Measurements from ENCODE around the gene MUSTN1. TPM values are rescaled to one million over a fixed set of nuclear protein-coding genes. Genes with fewer than 3 reads are reported as not detected.

Gene MUSTN1
- total RNA-seq, 2 experiments from 2014 or later, result 0.28 to 1.7 TPM

DNA sequence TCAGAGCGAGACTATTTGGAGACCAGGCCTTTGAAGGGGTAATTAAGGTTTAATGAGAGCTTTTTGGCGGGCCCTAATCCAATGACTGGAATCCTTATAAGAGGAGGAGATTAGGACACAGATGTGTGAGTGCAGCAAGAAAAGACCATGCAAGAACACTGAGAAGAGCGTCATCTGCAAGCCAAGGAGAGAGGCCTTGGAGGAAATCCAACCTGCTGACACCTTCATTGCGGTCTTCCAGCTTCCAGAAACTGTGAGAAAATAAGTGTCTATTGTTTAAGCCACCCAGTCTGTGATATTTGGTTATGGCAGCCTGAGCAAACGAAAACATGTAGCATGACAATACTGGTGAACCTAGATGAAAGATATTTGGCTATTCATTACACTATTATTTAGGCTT, 23.0 kb upstream of the MUSTN1 start:
- no peaks in the 10 kb centered on the region for H3K36me3 ChIP-seq (ENCODE audit: insufficient read depth, low read length)
- H3K4me3 ChIP-seq (ENCODE audit: low read depth, low read length, poor library complexity, severe bottlenecking), result no peak overlapping the region
- no peaks in the 10 kb centered on the region for H3K9me2 ChIP-seq (ENCODE audit: insufficient read depth, low read length)
- H3K4me1 ChIP-seq (ENCODE audit: insufficient read depth, low read length, poor library complexity, severe bottlenecking), result no peaks in the 10 kb centered on the region
- no peak overlapping the region for H3K4me2 ChIP-seq (ENCODE audit: low read length)
- no peaks in the 10 kb centered on the region for H4K20me1 ChIP-seq (ENCODE audit: insufficient read depth, low read length)
- no peaks in the 10 kb centered on the region for H3K79me2 ChIP-seq (ENCODE audit: insufficient read depth, low read depth, low read length)
- DNase-seq (ENCODE audit: low spot score), result no peak
- intact Hi-C loops (cut with micrococcal nuclease; ENCODE audit: unreplicated experiment), result no loop called here
- no peak overlapping the region for H3K27ac ChIP-seq (ENCODE audit: low read depth, low read length, poor library complexity, severe bottlenecking)
- TF ChIP-seq EZH2phosphoT487 (IDR thresholded peaks at IDR 0.05; ENCODE audit: borderline replicate concordance, low read depth, low read length), result no peak
- TF ChIP-seq, protein P1, sequence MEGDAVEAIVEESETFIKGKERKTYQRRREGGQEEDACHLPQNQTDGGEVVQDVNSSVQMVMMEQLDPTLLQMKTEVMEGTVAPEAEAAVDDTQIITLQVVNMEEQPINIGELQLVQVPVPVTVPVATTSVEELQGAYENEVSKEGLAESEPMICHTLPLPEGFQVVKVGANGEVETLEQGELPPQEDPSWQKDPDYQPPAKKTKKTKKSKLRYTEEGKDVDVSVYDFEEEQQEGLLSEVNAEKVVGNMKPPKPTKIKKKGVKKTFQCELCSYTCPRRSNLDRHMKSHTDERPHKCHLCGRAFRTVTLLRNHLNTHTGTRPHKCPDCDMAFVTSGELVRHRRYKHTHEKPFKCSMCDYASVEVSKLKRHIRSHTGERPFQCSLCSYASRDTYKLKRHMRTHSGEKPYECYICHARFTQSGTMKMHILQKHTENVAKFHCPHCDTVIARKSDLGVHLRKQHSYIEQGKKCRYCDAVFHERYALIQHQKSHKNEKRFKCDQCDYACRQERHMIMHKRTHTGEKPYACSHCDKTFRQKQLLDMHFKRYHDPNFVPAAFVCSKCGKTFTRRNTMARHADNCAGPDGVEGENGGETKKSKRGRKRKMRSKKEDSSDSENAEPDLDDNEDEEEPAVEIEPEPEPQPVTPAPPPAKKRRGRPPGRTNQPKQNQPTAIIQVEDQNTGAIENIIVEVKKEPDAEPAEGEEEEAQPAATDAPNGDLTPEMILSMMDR (conservative IDR thresholded peaks at IDR 0.05; ENCODE audit: low read length), result no peak
- no TSS peak for BruUV-seq (replicated peaks)
- H3K9me3 ChIP-seq (ENCODE audit: low read length), result no peaks in the 10 kb centered on the region
- no peak overlapping the region for H2AFZ ChIP-seq (ENCODE audit: low read length)
- CTCF ChIA-PET (ENCODE audit: unreplicated experiment), result no interaction called here
- POLR2A ChIA-PET, result interaction anchor here (0.5 kb wide), 1 partner anchor 465 kb away, joined by 4 read pairs; no protein-coding TSS in a partner anchor

DNA sequence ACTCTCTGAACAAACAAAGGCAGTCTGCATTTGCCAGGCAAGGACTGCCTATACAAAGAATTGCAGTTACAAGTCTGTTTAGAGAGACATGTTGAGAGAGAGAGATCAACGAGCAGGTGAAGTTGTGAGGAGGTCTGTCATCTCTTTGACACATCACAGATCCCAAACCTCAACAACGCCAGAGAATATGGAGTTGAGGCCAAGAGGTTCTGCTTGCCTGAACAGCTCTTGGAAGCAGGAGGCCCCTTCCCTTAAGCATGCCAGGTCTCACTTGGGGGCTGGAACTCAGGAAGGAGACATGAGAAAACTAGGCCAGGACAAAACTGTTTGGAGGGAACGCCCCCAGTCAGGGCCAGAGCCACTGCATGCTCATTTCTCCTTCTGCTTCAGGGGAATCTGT, 22.3 kb upstream of the MUSTN1 start:
- Histone ChIP-seq H3K9me3 (ENCODE audit: low read length) (no peaks in the 10 kb centered on the region), H3K9me2 (ENCODE audit: insufficient read depth, low read length) (no peaks in the 10 kb centered on the region), H3K4me2 (ENCODE audit: low read length) (no peak overlapping the region), H3K4me1 (ENCODE audit: insufficient read depth, low read length, poor library complexity, severe bottlenecking) (no peaks in the 10 kb centered on the region), H3K36me3 (ENCODE audit: insufficient read depth, low read length) (no peaks in the 10 kb centered on the region), H3K27ac (ENCODE audit: low read depth, low read length, poor library complexity, severe bottlenecking) (no peak overlapping the region), H2AFZ (ENCODE audit: low read length) (no peak overlapping the region), H3K4me3 (ENCODE audit: low read depth, low read length, poor library complexity, severe bottlenecking) (no peak overlapping the region), H3K79me2 (ENCODE audit: insufficient read depth, low read depth, low read length) (no peaks in the 10 kb centered on the region), H4K20me1 (ENCODE audit: insufficient read depth, low read length) (no peaks in the 10 kb centered on the region)
- DNase-seq (ENCODE audit: low spot score), result no peak
- TF ChIP-seq, protein P1 (conservative IDR thresholded peaks at IDR 0.05; ENCODE audit: low read length), result no peak
- TF ChIP-seq EZH2phosphoT487 (IDR thresholded peaks at IDR 0.05; ENCODE audit: borderline replicate concordance, low read depth, low read length), result no peak
- ChIA-PET POLR2A (interaction anchor here (0.5 to 1.2 kb wide), 3 partner anchors 17 to 466 kb away, joined by 3 to 4 read pairs (median 3); no protein-coding TSS in a partner anchor), CTCF (ENCODE audit: unreplicated experiment) (no interaction called here)
- intact Hi-C loops (cut with micrococcal nuclease; ENCODE audit: unreplicated experiment), result no loop called here
- BruUV-seq (replicated peaks), result no TSS peak

DNA sequence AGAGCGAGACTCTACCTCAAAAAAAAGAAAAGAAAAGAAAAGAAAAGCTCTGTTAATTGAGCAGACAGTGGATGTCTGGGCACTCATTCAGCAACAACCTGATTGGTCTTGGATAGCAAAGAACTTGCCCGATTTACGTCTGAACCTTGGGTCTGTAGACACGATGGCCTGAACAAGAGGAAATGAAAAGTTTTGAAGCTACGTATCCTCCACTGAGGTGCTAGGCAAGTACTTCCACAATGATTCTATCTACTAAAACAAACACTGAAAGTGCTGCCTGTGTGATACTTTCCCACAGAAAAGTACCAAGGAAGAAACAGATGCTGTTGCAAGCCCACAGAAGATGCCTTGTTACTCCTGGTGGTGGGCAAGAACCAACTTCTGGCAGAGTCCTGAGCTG, 21.8 kb upstream of the MUSTN1 start:
- no peak for DNase-seq (ENCODE audit: low spot score)
- Histone ChIP-seq H3K27ac (ENCODE audit: low read depth, low read length, poor library complexity, severe bottlenecking) (no peak overlapping the region), H3K4me3 (ENCODE audit: low read depth, low read length, poor library complexity, severe bottlenecking) (no peak overlapping the region), H3K79me2 (ENCODE audit: insufficient read depth, low read depth, low read length) (no peaks in the 10 kb centered on the region), H3K4me2 (ENCODE audit: low read length) (no peak overlapping the region), H3K9me2 (ENCODE audit: insufficient read depth, low read length) (no peaks in the 10 kb centered on the region), H3K9me3 (ENCODE audit: low read length) (no peaks in the 10 kb centered on the region), H2AFZ (ENCODE audit: low read length) (no peak overlapping the region), H4K20me1 (ENCODE audit: insufficient read depth, low read length) (no peaks in the 10 kb centered on the region), H3K4me1 (ENCODE audit: insufficient read depth, low read length, poor library complexity, severe bottlenecking) (no peaks in the 10 kb centered on the region), H3K36me3 (ENCODE audit: insufficient read depth, low read length) (peaks cover 3% of the 10 kb centered on the region; the same call in 1 of the 2 replicates)
- intact Hi-C loops (cut with micrococcal nuclease; ENCODE audit: unreplicated experiment), result no loop called here
- POLR2A ChIA-PET, result interaction anchor here (1.1 to 1.2 kb wide), 2 partner anchors 17 to 75 kb away, joined by 3 read pairs; no protein-coding TSS in a partner anchor
- TF ChIP-seq, protein P1 (conservative IDR thresholded peaks at IDR 0.05; ENCODE audit: low read length), result no peak
- no peak for TF ChIP-seq EZH2phosphoT487 (IDR thresholded peaks at IDR 0.05; ENCODE audit: borderline replicate concordance, low read depth, low read length)
- CTCF ChIA-PET (ENCODE audit: unreplicated experiment), result no interaction called here
- no TSS peak for BruUV-seq (replicated peaks)

Data from OCI-LY7 (cell line).